Pons (tissue), 1 donor: ENCODE measurements around the gene TAF4.

Experiments
- DNase-seq: peaks from one replicate; pipeline ENCODE4 v3.0.0-alpha.2; 2016; ENCODE audit warnings: low spot score

TAF4 gene

DNA sequence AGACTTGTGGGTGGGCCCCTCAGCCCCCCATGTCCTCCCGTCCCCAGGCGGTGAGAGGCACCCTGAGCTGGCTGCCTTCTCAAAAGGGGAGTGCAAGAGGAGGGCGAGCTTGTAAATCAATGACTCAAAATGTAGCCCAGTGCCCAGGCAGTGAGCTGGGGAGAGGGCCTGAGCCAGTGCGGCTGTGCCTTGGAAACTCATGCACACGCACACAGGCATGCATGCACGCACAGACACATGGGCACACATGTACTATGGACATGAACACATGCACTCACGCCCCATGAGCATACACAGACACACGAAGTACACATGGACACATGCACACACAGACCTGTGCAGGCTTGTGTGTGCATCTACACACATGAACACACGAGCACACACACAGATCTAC lies 133.5 kb downstream of the TAF4 start:
- no peak for DNase-seq

DNA sequence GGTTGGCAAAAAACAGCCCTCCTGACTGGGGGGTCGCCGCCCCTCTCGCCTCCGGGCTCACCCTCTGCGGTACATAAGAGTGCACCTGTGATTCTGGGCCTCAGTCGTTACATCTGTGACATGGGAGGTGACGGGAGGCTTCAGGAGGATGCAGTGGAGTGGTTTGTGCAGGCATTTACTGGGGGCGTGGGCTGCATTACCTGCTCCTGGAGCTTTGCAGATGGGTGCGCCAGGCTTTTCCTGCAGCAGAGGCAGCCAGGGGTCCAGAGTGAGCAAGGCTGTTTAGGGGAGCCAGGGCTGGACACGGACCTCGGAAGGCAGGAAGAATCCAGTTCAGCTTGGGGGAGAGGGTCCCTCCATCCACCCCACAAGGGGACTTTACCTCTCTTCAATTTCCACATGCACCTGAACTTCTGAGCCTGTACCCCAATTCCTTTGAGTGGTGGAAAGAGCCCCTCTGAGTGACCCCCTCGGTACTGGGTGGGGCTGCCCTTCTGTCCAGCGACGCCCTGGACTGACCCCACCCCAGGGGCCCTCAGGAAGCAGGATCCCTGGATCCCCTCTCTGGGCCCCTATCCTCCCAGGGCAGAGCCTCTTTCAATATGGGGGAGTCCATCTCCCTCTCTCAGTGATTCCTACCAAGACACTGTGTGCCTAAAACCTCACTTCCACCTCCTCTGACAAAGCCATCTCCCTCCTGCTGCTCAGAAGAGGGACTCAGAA lies 134.0 kb downstream of the TAF4 start:
- DNase-seq, result no peak

DNA sequence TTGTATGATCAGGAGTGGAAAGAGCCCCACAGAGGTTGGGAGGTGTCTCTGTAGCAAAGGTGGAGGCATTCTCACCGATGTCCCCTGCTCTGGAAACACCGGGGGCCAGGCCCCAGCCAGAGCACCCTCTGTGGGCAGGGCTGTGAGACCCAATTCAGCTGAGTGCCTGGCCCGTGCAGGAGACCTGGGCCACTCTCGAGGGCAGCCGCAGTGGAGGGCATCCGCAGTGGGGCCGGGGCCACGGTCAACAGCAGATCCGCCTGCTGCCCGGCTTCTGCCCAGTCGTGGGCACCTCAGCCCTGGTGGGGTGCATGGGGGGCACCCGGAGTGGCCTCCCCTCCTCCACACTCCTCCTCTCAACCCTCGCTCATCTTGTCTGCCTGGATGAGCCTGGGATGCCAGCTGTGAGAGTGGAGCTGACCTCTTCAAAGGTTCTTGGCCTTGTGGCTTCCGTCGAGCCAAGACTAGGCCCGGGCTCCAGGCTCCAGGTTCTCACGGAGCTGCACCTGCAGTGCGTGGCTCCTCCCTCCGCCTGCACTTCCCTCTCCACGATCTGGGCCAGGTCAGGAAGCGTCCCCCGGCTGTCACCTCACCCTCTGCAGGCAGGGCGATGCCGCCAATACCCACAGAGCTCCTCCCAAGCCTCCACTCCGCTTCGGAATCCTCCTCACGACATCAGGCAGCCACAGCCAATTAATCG lies 134.8 kb downstream of the TAF4 start:
- DNase-seq, result no peak

DNA sequence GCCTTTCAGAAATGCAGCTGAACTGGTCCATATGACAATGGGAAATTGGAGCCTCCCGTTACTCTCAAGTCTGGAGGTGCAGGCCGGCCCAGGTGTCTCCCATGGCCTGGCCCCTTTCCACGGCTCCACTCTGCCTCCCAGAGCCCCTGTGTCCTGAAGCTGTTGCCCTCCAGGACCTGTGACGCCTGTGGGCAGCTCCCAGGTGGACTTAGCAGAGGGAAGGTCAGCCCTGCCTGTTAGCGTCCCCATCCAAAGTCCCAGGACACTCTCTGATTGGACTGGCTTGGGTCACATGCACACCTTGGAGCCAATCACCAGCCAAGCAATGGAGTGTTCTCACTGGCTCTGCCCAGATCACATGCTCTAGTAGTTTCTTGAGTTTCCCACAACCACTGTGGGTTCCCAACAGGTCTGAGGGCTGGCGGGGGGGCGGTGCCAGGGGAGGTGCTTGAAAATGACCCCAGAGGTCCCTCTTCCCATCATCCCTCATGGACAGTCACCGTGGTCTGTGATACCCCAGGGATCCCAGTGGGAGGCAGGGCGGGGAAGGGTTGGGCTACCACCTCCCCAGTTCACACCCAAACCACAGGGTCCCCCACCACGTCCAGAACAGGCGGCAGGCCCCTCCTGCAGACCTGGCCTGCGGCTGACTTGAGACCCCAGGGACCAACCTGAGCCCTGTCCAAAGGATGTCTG lies 135.6 kb downstream of the TAF4 start:
- DNase-seq, result no peak

DNA sequence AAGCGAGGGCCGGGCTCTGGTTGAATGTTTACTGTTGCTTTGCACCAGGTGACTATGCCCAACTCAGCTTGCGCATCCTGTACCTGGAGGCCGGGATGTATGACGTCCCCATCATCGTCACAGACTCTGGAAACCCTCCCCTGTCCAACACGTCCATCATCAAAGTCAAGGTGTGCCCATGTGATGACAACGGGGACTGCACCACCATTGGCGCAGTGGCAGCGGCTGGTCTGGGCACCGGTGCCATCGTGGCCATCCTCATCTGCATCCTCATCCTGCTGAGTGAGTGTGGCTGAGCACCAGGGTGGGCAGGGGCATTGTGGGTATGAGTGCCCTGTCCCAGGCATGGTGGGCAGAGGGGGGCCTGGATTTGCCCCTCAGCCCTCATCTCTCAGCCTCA lies 136.1 kb downstream of the TAF4 start:
- no peak for DNase-seq

DNA sequence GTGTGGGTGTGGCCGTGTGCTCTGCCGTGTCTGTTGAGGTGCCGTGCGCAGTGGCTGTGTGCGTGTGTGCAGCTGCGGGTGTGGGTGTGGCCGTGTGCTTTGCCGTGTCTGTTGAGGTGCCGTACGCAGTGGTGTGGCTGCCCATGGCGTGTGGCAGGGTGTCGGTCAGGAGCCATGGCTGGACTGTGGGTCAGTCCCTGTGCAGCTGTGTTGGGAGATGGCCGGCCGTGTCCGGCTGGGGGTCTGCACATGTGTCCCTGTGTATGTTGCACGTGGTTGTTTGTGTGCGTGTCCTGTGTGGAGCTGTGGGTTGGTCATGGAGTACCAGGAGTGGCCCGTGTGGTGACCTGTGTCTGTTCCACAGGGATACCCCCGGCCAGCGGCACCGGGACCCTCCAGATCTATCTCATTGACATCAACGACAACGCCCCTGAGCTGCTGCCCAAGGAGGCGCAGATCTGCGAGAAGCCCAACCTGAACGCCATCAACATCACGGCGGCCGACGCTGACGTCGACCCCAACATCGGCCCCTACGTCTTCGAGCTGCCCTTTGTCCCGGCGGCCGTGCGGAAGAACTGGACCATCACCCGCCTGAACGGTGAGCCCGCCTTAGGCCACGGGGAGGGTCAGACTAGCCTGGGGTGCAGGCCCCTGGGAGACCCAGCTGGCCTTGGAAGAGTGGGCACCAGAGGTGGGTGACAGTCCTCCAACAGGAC lies 137.7 kb downstream of the TAF4 start:
- DNase-seq, result no peak

DNA sequence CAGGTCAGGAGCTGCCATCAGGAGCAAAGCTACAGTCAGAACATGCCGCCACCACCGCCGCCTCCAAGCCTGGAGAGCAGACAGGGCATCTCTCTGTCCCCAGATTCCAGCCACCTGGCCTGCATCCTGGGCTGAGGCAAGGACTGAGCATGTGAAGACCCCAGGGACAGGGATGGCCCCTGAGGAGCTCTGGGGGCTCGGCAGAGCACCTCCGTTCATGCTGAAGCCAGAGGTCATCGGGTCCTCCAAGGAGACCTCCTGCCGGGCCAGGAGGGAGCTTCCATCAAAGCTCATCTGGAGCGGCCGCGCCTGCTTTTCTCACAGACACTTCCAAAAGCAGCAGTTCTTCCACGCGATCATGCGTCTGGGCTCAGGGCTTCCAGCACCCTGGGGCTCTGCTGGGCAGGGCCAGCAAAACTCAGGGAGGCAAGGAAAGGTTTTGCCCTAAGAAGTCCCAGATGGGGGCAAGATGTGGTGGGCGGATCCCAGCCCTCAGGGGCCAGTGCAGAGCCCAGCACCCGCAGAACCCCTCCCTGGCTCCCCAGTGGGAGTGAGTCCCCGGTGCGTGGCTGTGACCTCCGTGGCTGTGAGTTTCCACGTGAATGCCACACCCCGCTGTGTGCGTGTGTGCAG lies 138.4 kb downstream of the TAF4 start:
- no peak for DNase-seq

DNA sequence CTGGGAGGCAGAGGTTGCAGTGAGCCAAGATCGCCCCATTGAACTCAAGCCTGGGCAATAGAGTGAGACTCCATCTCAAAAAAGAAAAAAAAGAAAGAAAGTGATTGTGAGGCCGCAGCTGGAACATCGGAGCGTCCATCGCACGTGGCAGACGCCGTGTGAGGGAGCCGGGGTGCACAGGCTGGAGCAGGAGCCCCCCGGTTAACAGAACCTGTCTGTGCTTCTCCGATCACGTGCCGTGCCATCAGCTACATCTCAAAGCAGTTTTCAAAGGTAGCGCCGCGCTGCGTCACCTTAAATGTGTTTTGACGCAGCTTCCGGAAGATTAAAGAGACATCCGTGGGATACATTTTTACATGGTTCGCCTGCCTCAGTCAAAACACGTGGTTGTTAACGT lies 138.9 kb downstream of the TAF4 start:
- DNase-seq, result no peak

DNA sequence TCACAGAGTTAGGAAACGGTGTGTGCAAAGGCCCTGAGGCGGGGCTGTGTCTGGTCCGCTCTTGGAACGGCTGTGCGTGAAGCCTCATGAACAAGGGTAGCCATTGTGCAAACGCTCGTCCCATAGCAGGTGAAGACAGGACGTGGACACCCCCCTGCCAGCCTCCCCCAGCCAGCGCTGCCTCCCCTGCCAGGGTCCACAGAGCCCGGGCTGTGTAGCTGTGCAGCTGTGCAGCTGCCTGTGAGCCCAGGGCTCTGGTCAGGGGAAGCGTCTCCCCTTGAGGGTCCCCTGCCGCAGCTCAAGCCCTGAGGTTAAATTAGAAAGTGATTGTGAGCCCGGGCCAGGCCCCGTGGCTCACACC lies 139.4 kb downstream of the TAF4 start:
- no peak for DNase-seq

DNA sequence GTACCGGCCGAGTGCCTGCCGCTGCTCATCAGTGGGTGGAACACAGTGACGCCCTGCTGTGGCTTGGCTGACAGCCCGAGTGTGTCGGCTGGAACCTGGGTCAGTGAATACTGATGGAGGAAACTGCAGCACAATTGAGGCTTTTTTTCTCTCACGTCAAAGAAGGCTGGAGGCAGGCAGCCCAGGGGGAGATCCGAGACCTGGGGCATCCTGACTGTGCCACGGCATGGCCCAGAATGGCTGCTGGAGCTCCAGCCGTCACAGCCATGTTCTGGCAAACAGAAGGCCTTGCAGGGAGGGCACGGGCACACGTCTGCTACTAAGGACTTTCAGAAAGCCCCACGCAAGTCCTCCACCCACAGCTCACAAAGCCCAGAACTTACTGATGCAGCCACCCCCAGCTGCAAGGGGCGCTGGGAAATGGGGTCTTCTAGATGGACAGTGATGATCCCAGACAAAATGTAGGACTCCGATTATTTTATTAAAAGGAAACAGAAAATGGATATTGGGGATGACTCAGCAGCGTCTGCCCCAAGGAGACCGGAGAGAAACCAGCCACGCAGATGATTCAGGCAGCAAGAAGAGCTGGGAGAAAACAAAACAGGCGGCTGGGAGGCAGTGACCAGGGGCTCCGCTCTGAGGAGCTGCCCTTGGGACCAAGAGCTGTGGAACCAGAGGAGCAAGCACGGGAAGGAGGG lies 140.0 kb downstream of the TAF4 start:
- no peak for DNase-seq

DNA sequence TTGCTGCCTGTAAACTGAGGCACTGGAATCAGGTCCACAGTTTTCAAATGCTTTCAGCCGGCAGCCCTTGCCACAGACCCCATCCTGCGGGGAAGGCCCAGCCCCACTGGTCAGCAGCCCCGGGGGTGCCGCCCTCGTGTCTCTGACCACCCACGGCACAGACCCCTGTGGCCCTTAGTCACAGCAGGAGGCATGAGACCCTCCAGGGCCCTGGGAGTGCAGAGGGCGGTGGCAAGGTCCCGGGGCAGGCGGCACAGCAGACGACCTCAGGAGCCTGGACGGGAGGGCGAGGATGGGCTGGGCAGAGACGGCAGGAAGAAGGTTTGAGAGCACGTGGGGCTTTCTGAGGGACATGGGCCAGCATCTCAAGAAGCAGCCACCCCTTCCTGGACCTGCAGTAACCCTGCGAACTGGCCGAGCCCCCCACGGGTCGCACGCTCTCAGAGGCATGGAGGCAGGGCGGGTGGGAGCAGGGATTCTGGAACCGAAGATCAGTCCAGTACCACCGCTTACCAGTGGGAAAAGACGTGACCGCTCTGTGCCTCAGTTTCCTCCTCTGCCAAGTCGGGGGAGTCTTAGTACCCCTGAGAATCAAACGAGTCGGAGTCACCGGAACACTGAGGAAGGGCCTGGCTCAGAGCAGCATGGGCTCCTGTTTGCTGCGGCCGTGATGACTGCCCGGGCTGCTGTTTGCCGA lies 140.7 kb downstream of the TAF4 start:
- no peak for DNase-seq
